ENCODE results near the gene BDH1. TPM values are rescaled to one million over a fixed set of nuclear protein-coding genes. Genes with fewer than 3 reads are reported as not detected.

The BDH1 gene
- total RNA-seq, 1 donor from 2014 or later, result 7.2 TPM

GRCh38 chr3:197464794-197465193, 91.0 kb downstream of the BDH1 start:
- no peak overlapping the region for H3K4me3 ChIP-seq (ENCODE audit: low read depth, low read length)
- no peak for TF ChIP-seq CTCF (conservative IDR thresholded peaks at IDR 0.05; ENCODE audit: low read depth, low read length)
- no peak for DNase-seq (ENCODE audit: low read depth)

- no peak for DNase-seq (ENCODE audit: low read depth)
- TF ChIP-seq CTCF (conservative IDR thresholded peaks at IDR 0.05; ENCODE audit: low read depth, low read length), result no peak
Observed at GRCh38 chr3:197463279-197463678, 92.5 kb downstream of the BDH1 start.

GRCh38 chr3:197462808-197463207, 93.0 kb downstream of the BDH1 start:
- no peak for TF ChIP-seq CTCF (conservative IDR thresholded peaks at IDR 0.05; ENCODE audit: low read depth, low read length)
- no peak for DNase-seq (ENCODE audit: low read depth)
- H3K4me3 ChIP-seq (ENCODE audit: low read depth, low read length), result no peak overlapping the region

More at GRCh38 chr3:197463279-197463678, 92.5 kb downstream of the BDH1 start:
- H3K4me3 ChIP-seq (ENCODE audit: low read depth, low read length), result no peak overlapping the region

- H3K4me3 ChIP-seq (ENCODE audit: low read depth, low read length), result no peak overlapping the region
- TF ChIP-seq CTCF (conservative IDR thresholded peaks at IDR 0.05; ENCODE audit: low read depth, low read length), result no peak
- DNase-seq (ENCODE audit: low read depth), result no peak
Observed at GRCh38 chr3:197460639-197461038, 95.1 kb downstream of the BDH1 start.

- no peak overlapping the region for H3K4me3 ChIP-seq (ENCODE audit: low read depth, low read length)
- DNase-seq (ENCODE audit: low read depth), result no peak
- TF ChIP-seq CTCF (conservative IDR thresholded peaks at IDR 0.05; ENCODE audit: low read depth, low read length), result no peak
Observed at GRCh38 chr3:197460002-197460401, 95.8 kb downstream of the BDH1 start.

Other genes starting within 250 kb of the BDH1 start
- gene RUBCN, start 180.9 kb upstream of the BDH1 start, total RNA-seq, result 24.6 and 42.0 TPM in 2 replicates
- 21.0 and 26.0 TPM in 2 replicates for gene FYTTD1, start 193.9 kb upstream of the BDH1 start, total RNA-seq
- 15.4 and 19.5 TPM in 2 replicates for gene LRCH3, start 235.3 kb upstream of the BDH1 start, total RNA-seq

Data from epithelial cell of proximal tubule (primary cell).